MCF 10A (cell line): ENCODE results near the gene CCNY. TPM values are rescaled to one million over a fixed set of nuclear protein-coding genes. Genes with fewer than 3 reads are reported as not detected.

ENCODE experiments used
- BruUV-seq: library from RNA; stranded (reverse); fragments of 400-500 nt; replicated peaks from 2 replicates; lab custom pipeline; 2021; lab: Mats Ljungman, UMichigan
- CTCF ChIA-PET: fragments of 300-600 bp; sonication (Branson Sonifier 250); formaldehyde crosslinking; extraction: SDS; loops from one replicate; lab custom pipeline; 2021; ENCODE audit warnings: antibody characterized with exemption, inconsistent platforms; lab: Yijun Ruan, JAX
- POLR2A ChIA-PET: fragments of 300-600, 350-650 bp; sonication (Branson Sonifier 250); formaldehyde crosslinking; extraction: SDS; loops from one replicate; lab custom pipeline; 2020; ENCODE audit warnings: antibody characterized with exemption, inconsistent platforms; lab: Yijun Ruan, JAX
- DNase-seq: peaks from one replicate; pipeline ENCODE4 v3.0.0-alpha.2; 2018; ENCODE audit not compliant: unreplicated experiment
- H3K27ac Mint-ChIP-seq: one replicate; pipeline ENCODE4 v1.8.0; 2022; ENCODE audit warnings: mild to moderate bottlenecking, low read depth, mixed read lengths; ENCODE audit not compliant: unreplicated experiment
- H3K27me3 Mint-ChIP-seq: one replicate; pipeline ENCODE4 v1.8.0; 2022; ENCODE audit warnings: mixed read lengths; ENCODE audit not compliant: insufficient read depth, unreplicated experiment
- H3K36me3 Mint-ChIP-seq: one replicate; pipeline ENCODE4 v1.8.0; 2022; ENCODE audit warnings: mild to moderate bottlenecking, moderate library complexity, mixed read lengths; ENCODE audit not compliant: insufficient read depth, unreplicated experiment
- H3K4me1 Mint-ChIP-seq: one replicate; pipeline ENCODE4 v1.8.0; 2022; ENCODE audit warnings: mixed read lengths; ENCODE audit not compliant: insufficient read depth, unreplicated experiment
- H3K4me3 Mint-ChIP-seq: one replicate; pipeline ENCODE4 v1.8.0; 2022; ENCODE audit warnings: mild to moderate bottlenecking, moderate library complexity, mixed read lengths; ENCODE audit not compliant: unreplicated experiment
- H3K9me3 Mint-ChIP-seq: one replicate; pipeline ENCODE4 v1.8.0; 2022; ENCODE audit warnings: mixed read lengths; ENCODE audit not compliant: unreplicated experiment
- intact Hi-C: fragments of 100-400 bp; cut with micrococcal nuclease; formaldehyde crosslinking; loops from 2 replicates; pipeline ENCODE4 v1.14.1; 2022
- total RNA-seq: library from RNA; stranded (reverse); gene quantifications from 2 replicates; pipeline ENCODE4 v1.2.3, GENCODE V29; 2022
- TF ChIP-seq, protein P1 (sequence below): fragments of 200-600 bp; IDR thresholded peaks from one replicate; pipeline ENCODE4 v1.8.0; 2022; ENCODE audit warnings: antibody characterized with exemption, mild to moderate bottlenecking; ENCODE audit not compliant: unreplicated experiment

CCNY gene
- total RNA-seq, 1 experiment from 2014 or later = 68.9 TPM

DNA sequence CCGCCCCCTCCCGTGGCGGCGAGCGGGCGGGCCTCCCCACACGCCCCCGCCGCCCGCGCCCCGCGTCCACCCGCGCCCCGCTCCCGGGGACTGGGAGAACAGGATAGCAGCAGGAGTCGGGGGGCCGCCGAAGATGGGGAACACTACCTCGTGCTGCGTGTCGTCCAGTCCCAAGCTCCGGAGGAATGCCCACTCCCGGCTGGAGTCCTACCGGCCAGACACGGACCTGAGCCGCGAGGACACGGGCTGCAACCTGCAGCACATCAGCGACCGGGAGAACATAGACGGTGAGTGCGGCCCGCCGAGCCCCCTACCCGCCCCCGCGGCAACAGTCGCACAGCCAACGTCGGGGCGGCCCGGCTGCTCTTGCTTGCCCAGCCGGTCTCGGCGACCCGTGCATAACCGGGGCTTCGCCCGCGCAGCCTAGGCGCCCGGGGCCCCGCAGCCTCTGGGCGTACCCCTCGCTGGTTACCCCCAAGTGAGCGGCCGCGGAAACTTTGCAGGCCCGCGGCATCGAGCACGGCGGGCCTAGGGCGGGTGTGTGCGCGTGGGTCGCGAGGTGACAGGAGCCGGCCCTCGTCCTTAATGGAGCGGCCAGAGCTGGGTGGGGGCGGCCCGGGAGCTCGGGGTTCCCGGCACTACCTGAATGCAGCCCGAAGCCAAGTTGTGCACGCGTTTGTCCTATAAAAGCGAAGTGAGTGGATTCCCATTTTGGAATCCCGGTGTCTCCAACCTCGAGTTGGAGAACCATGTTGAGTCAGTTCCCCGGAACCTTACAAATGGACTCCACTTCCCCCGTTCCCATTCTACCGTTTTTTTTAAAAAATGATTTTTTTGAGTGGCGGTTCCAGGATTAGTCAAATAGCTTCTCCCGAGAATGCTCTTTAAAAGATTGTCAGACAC, 863 bp downstream of the CCNY start:
- Mint-ChIP-seq H3K36me3 (peaks cover 16% of the 10 kb centered on the region), H3K9me3 (no peaks in the 10 kb centered on the region), H3K27me3 (no peaks in the 10 kb centered on the region), H3K4me3 (peak overlapping the region; percentile 89), H3K4me1 (peaks cover 58% of the 10 kb centered on the region), H3K27ac (peak overlapping the region; percentile 78)
- TF ChIP-seq, protein P1, sequence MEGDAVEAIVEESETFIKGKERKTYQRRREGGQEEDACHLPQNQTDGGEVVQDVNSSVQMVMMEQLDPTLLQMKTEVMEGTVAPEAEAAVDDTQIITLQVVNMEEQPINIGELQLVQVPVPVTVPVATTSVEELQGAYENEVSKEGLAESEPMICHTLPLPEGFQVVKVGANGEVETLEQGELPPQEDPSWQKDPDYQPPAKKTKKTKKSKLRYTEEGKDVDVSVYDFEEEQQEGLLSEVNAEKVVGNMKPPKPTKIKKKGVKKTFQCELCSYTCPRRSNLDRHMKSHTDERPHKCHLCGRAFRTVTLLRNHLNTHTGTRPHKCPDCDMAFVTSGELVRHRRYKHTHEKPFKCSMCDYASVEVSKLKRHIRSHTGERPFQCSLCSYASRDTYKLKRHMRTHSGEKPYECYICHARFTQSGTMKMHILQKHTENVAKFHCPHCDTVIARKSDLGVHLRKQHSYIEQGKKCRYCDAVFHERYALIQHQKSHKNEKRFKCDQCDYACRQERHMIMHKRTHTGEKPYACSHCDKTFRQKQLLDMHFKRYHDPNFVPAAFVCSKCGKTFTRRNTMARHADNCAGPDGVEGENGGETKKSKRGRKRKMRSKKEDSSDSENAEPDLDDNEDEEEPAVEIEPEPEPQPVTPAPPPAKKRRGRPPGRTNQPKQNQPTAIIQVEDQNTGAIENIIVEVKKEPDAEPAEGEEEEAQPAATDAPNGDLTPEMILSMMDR = no peak
- DNase-seq = peak; percentile 39
- POLR2A ChIA-PET = interaction anchor here (0.6 to 3.5 kb wide), 13 partner anchors 9 to 210 kb away, joined by 3 to 20 read pairs (median 3); no protein-coding TSS in a partner anchor
- intact Hi-C loops = loop anchor here (1.0 to 5.0 kb wide), 6 partner anchors 50 to 210 kb away; partner anchors contain the start of gene CREM
- CTCF ChIA-PET = interaction anchor here (0.7 to 1.0 kb wide), 2 partner anchors 210 to 1347 kb away, joined by 3 read pairs; no protein-coding TSS in a partner anchor
- no TSS peak for BruUV-seq

DNA sequence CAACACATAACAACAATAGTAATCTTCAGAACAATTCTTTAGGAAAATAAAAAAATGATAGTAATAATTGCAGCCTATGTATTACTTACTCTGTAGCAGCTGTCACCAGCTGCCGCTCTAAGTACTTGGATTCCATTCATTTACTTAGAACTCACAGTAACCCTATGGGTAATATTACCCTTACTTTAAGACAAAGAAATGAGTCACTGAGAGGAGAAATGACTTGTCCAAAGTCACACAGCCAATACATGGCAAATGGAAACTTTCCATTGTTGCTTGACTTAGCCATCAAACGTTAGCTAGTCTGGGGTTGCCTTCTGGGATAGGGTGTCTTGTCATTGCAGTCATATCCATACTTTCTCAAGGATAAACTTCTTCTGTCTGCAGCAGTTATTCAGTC, 3.6 kb downstream of the CCNY start:
- H3K9me3 Mint-ChIP-seq = no peaks in the 10 kb centered on the region
- no peaks in the 10 kb centered on the region for H3K27me3 Mint-ChIP-seq
- POLR2A ChIA-PET = interaction anchor here (0.6 to 1.3 kb wide), 5 partner anchors 10 to 207 kb away, joined by 3 to 4 read pairs (median 3); no protein-coding TSS in a partner anchor
- TF ChIP-seq, protein P1 = no peak
- H3K36me3 Mint-ChIP-seq = peaks cover 7% of the 10 kb centered on the region
- no TSS peak for BruUV-seq
- intact Hi-C loops = loop anchor here (2.0 to 5.0 kb wide), 5 partner anchors 47 to 223 kb away; partner anchors contain the start of gene CREM
- peaks cover 36% of the 10 kb centered on the region for H3K4me1 Mint-ChIP-seq
- H3K27ac Mint-ChIP-seq = no peak overlapping the region
- CTCF ChIA-PET = no interaction called here
- DNase-seq = peak; percentile 34
- H3K4me3 Mint-ChIP-seq = no peak overlapping the region

DNA sequence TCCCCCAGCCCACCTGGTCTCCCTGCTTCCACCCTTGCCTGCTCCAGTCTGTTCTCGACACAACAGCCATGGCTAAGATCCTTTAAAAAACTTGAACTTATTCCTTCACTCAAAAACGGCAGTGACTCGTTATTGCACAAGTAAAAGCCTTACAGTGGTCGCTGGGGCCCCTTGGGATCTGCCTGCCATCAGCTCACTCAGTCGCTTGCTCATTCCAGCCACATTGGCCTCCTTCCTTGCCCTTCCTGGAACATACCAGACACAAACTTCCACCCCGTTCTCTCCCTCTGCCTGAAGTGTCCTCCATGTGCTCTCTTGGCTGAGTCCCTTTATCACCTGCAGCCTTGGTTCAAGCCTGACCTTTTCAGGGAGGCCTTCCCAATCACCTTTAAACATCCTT, 4.7 kb downstream of the CCNY start:
- POLR2A ChIA-PET = no interaction called here
- H3K36me3 Mint-ChIP-seq = peaks cover 5% of the 10 kb centered on the region
- intact Hi-C loops = no loop called here

More for the DNA sequence above, 4.7 kb downstream of the CCNY start:
- no peak overlapping the region for H3K4me3 Mint-ChIP-seq
- H3K9me3 Mint-ChIP-seq = no peaks in the 10 kb centered on the region
- CTCF ChIA-PET = interaction anchor here (0.6 kb wide), 1 partner anchor 41 kb away, joined by 5 read pairs; no protein-coding TSS in a partner anchor
- H3K27me3 Mint-ChIP-seq = no peaks in the 10 kb centered on the region
- peak overlapping the region; percentile 63 for H3K27ac Mint-ChIP-seq
- DNase-seq = no peak
- no TSS peak for BruUV-seq
- TF ChIP-seq, protein P1 = no peak
- peaks cover 33% of the 10 kb centered on the region for H3K4me1 Mint-ChIP-seq
